Activated T-helper 1 cell treated with anti-CD3 and anti-CD28 coated beads, Interleukin-2, amount 50 U/mL, for 16 hours (primary cell): Measurements from ENCODE around the gene SERPINH1.
"Not testable (repeated sequence)": the region's sequence is repeated elsewhere in the genome, so short reads cannot be mapped to it uniquely, and the experiment has no call there.

Source experiments
- DNase-seq, 2 donors: peaks; one replicate each; pipeline ENCODE4 v3.0.0-alpha.2; 2020; ENCODE audit warnings: low read depth in 1 of 2, low spot score in 1 of 2

The SERPINH1 gene

DNA sequence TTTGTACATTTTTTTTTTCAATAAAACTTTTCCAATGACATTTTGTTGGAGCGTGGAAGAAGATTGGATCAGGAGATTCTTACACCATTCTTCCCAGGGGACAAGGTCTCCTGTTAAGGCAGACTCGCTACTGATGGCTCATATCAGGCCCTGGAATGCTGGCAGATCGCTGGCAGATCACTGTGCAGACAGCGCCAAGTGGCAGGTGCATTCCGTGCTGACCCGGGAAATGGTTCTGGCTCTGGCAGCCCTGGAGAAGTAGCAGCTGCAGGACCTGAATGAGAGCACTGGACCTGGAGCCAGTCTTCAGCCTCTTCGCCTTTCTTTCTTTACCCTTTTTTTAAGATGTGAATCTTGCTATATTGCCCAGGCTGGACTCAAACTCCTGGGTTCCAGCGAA lies 10.7 kb downstream of the SERPINH1 start:
- no peak for DNase-seq

DNA sequence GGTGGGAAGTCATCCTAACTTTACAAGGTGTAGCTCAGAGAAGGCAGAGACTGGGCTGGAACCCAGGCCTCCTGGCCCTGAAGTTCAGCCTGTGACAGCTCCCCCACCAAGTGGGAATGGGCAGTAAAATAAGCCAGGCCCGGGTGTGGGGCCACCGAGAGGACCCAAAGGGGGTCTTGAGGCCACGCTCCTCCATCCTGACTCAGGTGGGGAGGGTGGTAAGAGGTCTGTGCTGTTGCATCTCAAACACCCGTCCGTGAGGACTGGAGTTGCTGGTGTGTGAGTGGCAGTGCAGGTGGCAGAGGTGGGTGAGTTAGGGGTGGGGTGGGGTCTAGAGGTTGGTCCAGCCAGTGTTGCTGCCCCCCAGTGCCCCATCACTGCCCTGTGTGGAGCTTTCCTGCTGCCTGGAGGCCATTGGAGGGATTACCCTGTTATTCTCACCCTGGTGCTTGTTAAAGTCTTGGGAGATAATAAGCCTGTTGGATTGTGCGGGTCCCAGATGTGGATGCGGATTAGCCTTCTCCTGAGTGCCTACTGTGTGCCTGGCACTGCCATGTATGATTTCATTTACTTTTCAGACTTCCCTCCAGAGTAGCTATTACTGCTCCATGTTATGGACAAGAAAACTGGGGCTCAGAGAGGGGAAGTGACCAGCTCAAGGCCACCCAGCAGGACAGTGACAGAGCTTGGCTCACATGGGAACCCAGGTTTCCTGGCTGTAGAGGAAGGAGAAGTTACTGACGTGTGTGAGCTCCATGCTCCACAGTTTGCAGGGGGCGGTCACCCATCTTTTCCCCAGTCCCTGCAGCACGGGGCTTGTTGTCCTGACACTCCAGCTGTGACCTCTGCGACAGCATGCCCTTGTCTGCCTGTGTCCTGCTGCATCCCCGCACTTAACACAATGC lies 12.9 kb downstream of the SERPINH1 start:
- DNase-seq, result no peak

DNA sequence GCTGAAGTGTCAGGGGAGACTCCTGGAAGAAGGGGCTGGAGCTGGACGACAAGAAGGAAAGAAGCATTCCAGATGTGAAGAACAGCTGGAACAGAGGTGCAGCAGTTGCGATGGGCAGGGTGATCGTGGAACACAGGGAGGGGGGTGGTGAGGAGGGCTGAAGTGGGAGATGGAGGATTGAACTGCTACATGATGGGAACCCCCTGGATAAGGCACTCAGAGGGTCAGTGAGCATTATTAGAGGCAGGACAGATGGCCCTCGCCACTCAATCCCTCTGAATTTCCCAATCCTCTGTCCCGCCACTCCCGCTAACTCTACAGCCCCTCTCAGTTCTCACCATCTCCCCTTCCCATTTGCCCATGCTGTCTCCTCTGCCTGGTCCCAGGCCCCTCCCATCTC lies 14.0 kb downstream of the SERPINH1 start:
- DNase-seq, result no peak

DNA sequence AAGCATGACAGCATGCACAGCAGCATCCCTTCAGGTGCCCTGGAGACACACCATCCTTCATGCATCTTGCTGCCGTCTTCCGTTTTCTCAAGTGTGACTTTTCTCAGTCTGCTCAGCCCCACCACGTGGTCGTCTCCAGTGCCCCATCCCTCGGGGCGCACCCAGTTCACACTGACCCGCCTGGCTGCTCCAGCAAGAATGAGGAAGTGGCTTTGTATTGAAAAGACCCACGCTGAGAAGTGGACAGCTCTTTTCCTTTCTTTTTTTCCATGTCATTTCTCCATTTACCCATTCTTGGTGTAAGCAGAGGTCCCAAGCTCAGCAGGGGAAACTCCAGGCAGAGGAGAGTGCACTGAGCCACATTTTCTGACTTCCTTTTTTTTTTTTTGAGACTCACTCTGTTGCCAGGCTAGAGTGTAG lies 14.5 kb downstream of the SERPINH1 start:
- no peak for DNase-seq

DNA sequence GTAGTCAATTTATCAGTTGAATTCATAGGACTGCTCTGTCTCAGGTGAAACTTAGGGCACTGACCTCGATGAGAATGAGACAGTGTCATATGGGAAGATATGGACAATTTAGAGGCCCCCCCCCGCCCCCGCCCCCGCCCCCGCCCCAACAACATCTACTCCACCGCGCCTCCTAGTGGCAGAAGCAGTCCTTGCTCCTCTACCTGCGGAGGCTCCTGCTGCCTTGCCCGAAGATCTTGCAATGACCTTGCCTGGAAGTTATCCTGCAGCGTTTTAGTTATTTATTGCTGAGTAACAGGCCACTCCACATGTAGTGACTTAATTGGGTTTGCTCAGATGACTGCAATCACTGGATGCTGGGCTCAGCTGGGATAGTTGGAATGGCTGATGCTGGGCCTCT lies 15.2 kb downstream of the SERPINH1 start:
- peak; percentile 42 to 48 for DNase-seq

DNA sequence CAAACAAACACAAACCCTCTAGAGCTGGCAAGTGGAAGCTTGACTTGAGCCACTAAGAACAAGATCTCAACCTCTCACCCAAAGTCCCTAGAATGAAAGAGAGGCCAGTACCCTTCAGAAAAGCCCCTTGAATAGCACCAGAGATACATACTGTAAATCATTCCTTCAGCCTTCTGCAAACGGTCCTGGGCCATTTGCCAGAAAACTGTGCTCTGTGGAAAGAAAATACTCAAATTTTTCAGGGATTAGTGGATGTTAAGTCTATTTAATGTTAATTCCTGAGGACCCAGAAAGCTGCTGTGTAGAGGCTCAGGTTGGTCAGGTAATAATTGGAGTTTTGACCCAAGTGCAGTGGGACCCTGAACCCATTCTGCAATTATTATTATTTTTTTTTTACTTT lies 16.9 kb downstream of the SERPINH1 start:
- no peak for DNase-seq

DNA sequence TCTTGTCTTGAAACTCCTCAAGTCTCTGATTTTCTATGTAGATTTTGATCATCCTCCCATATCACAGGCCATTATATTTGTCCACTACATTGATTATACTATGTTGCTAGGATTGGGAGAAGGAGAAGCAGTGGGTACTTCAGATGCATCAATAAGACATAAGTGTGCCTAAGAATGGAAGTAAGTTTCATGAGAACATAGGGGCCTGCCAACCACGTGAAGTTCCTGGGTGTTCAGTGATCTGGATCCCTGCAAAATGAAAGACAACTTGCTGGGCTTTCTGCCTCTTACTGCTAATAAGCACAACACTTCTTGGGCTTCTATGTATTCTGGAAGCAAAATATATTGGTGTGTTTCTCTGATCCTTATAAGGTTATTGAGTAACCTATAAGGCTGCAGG lies 17.8 kb downstream of the SERPINH1 start:
- no peak for DNase-seq

DNA sequence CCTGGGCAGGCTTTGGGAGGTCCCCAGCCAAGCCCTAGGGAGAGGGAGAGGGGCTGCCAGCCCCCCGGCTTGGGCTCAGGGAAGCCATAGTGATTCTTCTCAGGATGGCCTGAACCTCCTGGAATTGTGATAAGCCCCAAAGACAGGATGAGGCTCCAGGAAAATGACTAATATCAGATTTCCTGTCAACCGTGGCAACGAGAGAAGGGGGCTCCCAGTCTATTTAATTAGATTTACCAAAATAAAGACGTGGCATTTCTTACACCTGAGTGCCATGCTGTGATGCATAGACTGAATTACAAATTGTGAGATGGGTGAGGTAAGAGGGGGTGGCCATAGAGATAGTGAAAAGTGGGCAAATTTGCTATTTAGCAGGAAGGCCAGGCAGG lies 20.4 kb downstream of the SERPINH1 start:
- no peak for DNase-seq

DNA sequence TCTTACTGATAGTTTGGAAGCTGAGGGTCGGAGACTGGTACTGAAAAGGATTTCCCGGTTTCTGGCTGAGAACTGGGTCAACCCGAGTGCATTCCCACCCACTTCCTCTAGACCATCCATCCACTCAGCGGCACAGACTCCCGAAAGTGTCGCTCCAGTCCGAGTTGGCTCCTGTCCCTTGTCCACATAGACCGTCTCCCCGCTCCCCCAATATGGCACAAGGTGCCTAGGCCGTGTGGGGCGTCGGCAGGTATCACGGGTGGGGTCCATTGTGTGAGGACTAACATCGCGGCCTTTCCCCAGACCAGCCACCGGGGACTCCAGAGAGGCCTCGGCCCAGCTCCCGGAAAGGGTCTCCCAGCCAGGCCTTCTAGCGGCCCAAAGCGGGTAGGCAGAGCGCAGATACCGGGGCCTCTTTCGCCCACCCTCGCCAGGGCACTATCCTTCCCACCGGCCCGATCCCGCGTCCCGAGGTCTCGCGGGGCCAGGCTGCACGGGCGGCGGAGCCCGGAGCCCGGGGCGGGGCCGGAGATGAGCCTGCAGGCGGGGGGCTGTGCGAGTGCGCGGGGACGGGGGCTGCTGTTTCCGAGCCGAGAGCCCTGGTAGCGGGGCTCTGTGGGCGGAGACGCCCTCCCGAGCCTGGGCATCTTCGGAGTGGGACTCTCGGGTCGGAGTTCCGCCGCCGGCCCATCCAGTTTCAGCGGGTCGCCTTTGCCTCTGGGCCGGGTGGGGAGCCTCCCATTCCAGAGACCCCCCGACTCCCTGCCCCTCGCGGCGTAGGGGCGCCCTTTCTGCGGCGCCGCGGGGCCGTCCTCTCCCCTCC lies 21.1 kb downstream of the SERPINH1 start:
- DNase-seq, result peak; percentile 24 to 44

DNA sequence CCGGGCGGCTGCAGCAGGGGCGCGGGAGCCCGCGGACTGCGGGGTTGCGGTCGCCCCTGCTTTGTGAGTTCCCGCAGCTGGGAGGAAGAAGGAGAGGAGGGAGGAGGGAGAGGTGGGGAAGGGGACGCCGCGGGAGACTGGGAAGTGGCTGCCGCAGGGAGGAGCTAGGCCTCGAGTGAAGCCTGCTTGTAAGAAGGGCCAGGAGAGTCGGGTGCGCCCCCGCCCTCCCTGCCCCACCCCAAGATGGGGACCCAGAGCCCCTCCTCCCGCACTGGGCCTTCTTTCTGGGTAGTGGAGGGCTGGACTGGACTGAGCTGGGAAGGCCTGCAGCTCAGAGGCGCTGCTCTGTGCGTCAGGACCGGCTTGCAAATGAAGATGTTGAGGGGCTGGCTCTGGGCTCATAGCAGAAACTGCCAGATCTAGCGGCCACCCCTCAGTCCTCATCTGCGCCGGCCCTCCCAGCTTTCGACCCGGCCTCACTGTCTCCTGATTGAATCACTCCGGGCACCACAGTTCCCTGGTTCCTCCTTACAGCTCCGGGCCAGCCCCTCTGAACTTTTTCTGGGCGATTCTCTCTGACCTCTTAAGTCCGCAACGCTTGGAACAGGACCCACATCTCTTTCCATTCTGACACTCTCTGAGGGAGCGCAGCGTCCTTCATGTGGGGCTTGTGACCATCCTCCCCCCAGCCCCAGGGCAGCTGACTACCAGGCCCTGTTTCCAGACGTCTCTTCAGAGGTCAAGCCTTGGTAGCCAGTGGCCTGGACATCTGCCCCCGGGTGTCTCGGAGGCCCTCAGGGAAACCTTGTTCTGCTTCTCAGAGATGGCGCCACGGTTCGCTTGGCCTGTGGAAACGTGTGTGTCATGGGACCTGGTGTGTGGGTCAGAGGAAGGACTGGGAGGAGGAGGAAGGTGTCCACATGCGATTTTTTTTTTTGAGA lies 21.9 kb downstream of the SERPINH1 start:
- DNase-seq, result no peak

DNA sequence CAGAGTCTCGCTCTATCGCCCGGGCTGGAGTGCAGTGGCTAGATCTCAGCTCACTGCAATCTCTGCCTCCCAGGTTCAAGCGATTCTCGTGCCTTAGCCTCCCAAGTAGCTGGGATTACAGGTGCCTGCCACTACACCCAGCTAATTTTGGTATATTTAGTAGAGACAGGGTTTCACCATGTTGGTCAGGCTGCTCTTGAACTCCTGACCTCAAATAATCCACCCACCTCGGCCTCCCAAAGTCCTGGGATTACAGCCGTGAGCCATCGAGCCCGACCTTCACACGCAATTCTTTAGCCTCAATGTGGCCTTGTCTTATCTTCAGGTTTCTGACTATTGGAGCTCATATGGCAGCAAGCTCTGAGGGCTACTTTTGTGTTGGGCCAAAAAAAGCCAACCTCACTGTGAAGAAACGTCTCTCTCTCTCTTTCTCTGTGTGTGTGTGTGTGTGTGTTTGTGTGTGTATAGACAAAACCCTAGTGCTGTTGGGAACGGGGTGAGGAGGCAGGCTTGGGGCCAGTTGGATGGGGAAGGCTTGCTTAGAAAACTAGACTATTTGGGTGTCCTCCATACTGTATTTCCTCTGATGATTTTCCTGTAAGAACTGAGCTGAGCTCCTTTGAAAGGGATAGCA lies 22.7 kb downstream of the SERPINH1 start:
- DNase-seq, result not testable (repeated sequence)

DNA sequence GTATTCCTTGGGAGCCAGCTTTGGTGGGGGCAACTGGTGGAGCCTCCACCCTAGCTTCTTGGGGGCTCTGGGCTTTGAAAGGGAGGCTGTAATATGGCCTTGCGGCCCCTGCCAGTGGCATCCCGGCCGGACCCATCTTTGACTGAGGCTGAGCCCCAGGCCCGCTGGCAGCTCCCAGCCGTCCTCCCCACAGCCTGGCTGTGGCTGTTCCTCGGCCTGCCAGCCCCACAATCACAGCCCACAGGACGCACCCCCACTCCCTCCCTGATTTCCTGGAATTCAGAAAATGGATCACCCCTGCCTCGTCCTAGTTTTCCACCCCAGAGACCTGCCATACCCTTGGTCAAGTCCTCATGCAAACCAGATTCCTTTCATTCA lies 23.2 kb downstream of the SERPINH1 start:
- DNase-seq, result no peak

DNA sequence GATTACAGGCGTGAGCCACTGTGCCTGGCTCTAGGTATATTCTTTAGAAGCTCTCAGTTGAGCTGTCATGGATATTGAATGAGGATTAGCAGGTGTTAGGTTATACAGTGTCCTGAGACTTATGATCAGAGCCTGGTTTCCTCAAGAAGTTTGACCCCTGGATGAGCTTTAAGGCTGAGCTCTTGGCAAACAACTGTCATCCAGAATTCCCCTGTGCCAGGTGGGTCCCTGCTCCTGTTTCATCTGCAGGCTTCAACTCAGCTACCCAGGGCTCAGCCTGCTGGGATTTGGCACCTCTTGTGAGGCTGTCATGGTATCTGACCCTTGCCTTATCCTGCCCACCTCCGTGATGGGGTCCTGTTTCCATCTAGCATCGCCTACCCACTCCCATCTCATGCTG lies 24.3 kb downstream of the SERPINH1 start:
- no peak for DNase-seq

DNA sequence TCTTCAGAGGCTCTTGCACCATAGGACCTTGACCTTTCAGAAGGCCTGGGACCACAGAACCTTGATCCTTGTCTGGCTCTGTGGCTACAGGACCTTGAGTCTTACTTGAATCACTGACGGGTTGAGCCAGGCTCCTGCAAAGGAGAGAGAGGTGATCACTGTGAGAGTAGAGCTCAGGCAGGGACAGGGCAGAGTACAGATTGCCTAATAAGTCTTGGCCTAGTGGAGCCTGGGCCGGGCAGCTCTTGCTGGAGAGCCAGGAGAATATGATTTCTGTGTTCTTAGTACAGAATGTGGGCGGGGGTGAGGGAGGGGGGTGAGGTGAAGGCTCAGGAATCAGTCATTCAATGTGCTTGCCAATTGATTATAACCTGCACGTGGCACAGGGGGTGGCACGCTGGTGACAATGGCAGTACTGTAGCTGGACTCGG lies 26.0 kb downstream of the SERPINH1 start:
- DNase-seq, result no peak

DNA sequence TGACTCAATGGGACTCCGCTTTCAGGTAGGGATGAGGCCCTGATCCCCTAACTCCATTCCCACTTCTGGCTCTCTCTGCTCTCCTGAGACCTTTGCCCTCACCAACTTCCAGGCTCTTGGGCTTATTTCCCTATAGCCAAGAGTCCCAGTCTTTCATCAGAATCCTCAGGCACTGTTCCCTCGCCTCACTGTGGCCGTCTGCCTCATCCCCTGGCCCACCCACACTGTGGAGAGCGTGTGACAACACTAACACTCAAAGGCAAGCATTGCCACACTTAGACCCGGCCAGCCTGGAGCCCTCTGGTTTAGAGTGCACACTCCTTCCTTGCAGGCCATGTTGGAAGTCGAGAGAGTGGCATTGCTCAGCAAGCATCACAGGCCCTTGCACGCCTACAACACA lies 27.0 kb downstream of the SERPINH1 start:
- DNase-seq, result no peak

DNA sequence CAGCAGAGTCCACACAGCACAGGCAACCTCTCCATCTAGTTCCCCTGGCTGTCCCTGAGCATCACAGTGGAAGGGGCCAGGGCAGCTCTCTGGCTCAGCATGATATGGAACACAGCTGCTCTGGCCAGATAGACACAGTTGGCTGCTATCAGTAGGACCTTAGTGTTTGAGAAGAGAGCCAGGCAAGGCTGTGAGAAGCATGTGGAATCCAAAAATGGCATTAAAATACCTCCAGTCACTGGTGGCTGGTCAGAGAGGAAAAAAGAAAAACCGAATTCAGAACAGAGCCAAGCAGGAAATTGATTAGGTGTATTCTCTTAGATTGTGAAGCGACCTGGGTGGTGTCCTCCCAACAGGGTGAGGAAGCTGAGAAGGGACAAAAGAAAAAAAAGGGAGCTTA lies 27.9 kb downstream of the SERPINH1 start:
- no peak for DNase-seq

DNA sequence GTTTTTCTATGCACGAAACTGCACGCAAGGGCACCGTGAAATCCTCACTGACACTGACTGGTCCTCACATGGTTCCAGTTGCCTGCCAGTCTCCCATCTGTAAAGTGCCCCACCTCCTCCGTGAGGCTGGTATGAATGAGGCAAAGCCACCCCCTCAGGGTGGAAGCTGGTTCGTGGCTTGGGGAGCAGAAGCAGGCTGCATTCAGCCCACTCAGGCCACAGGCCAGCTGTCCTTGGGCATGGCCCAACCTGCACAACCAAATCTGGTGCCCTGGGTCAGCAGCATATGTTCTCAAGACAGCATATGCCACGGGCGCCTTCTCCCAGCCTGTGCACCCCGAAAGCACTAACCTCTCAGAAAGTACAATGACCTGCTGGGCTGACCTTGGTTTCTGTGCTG lies 29.3 kb downstream of the SERPINH1 start:
- no peak for DNase-seq

DNA sequence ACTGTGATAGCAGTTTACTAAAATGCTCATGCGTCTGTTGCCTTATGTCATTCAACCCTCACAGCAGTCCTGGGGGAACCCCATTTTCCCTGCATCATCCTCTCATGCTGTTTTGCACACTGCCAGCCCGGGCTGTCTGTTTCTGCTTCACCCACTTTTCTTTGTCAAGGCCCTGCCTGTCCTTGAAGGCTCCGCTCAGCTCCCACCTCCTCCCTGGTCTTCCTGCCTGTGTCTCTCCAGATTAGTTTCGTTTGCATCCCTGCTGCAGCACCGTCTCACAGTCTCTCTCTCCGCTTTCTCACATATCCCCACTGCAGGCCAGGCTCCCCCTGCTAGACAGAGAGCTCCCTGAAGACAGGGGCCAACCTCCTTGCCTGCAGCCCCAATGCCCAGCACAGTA lies 29.9 kb downstream of the SERPINH1 start:
- DNase-seq, result no peak

DNA sequence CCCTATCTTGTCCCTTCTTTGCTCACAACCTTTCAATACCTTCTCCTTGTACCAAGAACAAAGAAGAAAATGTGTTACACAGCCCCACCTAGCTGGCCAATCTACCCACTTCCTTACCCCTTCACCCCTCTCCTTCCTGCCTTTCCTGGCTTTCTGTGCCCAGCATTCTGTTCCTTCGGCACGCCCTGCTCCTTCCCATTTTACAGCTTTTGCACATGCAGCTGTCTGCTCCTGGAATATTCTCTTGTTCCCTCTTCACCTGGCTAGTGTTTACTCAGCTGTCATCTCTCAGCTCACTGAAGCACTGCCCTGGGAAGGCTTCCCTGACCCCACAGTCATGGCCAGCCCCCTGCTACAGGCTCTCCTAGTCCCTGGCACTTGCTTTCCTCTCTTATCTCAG lies 30.7 kb downstream of the SERPINH1 start:
- no peak for DNase-seq

DNA sequence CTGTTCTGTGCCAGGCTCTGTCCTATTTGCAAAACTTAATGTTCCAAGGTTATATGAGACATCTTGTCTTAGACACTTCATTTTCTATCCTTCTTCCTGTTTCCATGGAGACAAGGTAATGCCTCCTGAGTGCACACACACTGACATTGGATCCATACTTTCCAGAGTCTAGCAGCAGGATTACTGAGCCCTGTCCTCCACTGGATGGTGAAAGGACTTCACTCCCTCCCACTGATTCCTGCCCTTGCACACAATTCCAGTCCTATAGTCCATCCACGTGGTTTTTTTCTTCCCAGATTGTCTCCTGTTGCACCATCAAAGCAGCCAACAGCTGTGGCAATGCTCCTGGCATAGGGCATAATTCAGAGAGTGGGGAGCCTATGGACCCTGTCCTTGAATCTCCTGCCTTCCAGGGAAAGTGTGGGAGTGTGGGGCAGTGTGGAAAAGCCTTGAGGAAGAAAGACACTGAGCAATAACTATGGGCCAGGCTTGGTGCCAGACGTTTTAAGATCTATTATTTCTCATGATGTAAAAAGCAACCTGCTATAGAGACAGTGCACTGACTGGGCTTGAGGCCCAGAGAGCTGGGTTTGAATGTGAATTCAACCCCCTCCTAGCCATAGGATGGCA lies 31.3 kb downstream of the SERPINH1 start:
- no peak for DNase-seq
